NCI-H146 treated with DMSO at 0.1 percent for 48 hours (cell line): Measurements from ENCODE around the gene PNMA6F.
"Not testable (repeated sequence)": the region's sequence is repeated elsewhere in the genome, so short reads cannot be mapped to it uniquely, and the experiment has no call there.

ENCODE experiments used
- DNase-seq: peaks from one replicate; lab custom pipeline; 2025; ENCODE audit not compliant: unreplicated experiment; lab: John Stamatoyannopoulos, UW

PNMA6F gene

GRCh38 chrX:153336121-153336894 lies 14.7 kb upstream of the PNMA6F start:
- no peak for DNase-seq

GRCh38 chrX:153334654-153335295 lies 13.2 kb upstream of the PNMA6F start:
- no peak for DNase-seq

- peak; percentile 44 for DNase-seq
Measured at GRCh38 chrX:153333821-153334653, 12.5 kb upstream of the PNMA6F start, which contains the start of gene ZNF275. TSS of gene ZNF275 (plus strand) at chrX:153334153. CDS start at chrX:153336680, 2,527 bp downstream.

- no peak for DNase-seq
Measured at GRCh38 chrX:153333266-153333665, 11.7 kb upstream of the PNMA6F start.

GRCh38 chrX:153327561-153327960 lies 6.0 kb upstream of the PNMA6F start:
- no peak for DNase-seq

- no peak for DNase-seq
Measured at GRCh38 chrX:153320555-153321184, 897 bp downstream of the PNMA6F start.

- DNase-seq: not testable (repeated sequence)
Measured at GRCh38 chrX:153320047-153320443, 1.5 kb downstream of the PNMA6F start.

GRCh38 chrX:153319295-153320046 lies 2.1 kb downstream of the PNMA6F start:
- peak; percentile 53 for DNase-seq

GRCh38 chrX:153318811-153319210 lies 2.8 kb downstream of the PNMA6F start:
- no peak for DNase-seq

GRCh38 chrX:153317996-153318722 lies 3.4 kb downstream of the PNMA6F start:
- DNase-seq: no peak

GRCh38 chrX:153317306-153317705 lies 4.3 kb downstream of the PNMA6F start:
- no peak for DNase-seq

GRCh38 chrX:153312842-153313241 lies 8.7 kb downstream of the PNMA6F start:
- DNase-seq: no peak

GRCh38 chrX:153312041-153312440 lies 9.5 kb downstream of the PNMA6F start:
- DNase-seq: no peak

GRCh38 chrX:153310901-153311300 lies 10.7 kb downstream of the PNMA6F start:
- DNase-seq: no peak

- no peak for DNase-seq
Measured at GRCh38 chrX:153307276-153308178, 14.0 kb downstream of the PNMA6F start.

- DNase-seq: no peak
Measured at GRCh38 chrX:153306527-153307115, 14.9 kb downstream of the PNMA6F start.

GRCh38 chrX:153305972-153306371 lies 15.6 kb downstream of the PNMA6F start:
- DNase-seq: no peak

- DNase-seq: no peak
Measured at GRCh38 chrX:153304988-153305736, 16.4 kb downstream of the PNMA6F start.
